Ishikawa (cell line): ENCODE results near the gene PPDPF.

ENCODE experiments used
- CEBPB ChIP-seq: IDR thresholded peaks from 2 replicates; pipeline ENCODE4 v1.6.1; 2012
- CREB1 ChIP-seq: IDR thresholded peaks from 2 replicates; pipeline ENCODE4 v1.6.1; 2012; ENCODE audit warnings: low read depth
- EGR1 ChIP-seq: IDR thresholded peaks from 2 replicates; pipeline ENCODE4 v1.6.1; 2012
- EP300 ChIP-seq: IDR thresholded peaks from 2 replicates; pipeline ENCODE4 v1.6.1; 2012; ENCODE audit warnings: borderline replicate concordance
- FOXM1 ChIP-seq: IDR thresholded peaks from 2 replicates; pipeline ENCODE4 v1.6.1; 2012; ENCODE audit warnings: low read depth, borderline replicate concordance
- NFIC ChIP-seq: IDR thresholded peaks from 2 replicates; pipeline ENCODE4 v1.6.1; 2012
- RAD21 ChIP-seq: IDR thresholded peaks from 2 replicates; pipeline ENCODE4 v1.6.1; 2012; ENCODE audit warnings: low read depth
- TAF1 ChIP-seq: IDR thresholded peaks from 2 replicates; pipeline ENCODE4 v1.6.1; 2012; ENCODE audit warnings: low read depth, mild to moderate bottlenecking
- TCF12 ChIP-seq: IDR thresholded peaks from 2 replicates; pipeline ENCODE4 v1.6.1; 2012; ENCODE audit warnings: low read depth
- TEAD4 ChIP-seq: IDR thresholded peaks from 2 replicates; pipeline ENCODE4 v1.6.1; 2012
- YY1 ChIP-seq: IDR thresholded peaks from 2 replicates; pipeline ENCODE4 v1.6.1; 2012; ENCODE audit warnings: low read depth
- ZBTB7A ChIP-seq: IDR thresholded peaks from 2 replicates; pipeline ENCODE4 v1.6.1; 2012; ENCODE audit warnings: low read depth
- TF ChIP-seq, protein P1 (sequence below): IDR thresholded peaks from 2 replicates; pipeline ENCODE4 v1.6.1; 2012
- TF ChIP-seq, protein P2 (sequence below): IDR thresholded peaks from 2 replicates; pipeline ENCODE4 v1.6.1; 2012
- TF ChIP-seq, protein P3 (sequence below): IDR thresholded peaks from 2 replicates; pipeline ENCODE4 v1.6.1; 2012; ENCODE audit warnings: low read depth, mild to moderate bottlenecking

The PPDPF gene

DNA sequence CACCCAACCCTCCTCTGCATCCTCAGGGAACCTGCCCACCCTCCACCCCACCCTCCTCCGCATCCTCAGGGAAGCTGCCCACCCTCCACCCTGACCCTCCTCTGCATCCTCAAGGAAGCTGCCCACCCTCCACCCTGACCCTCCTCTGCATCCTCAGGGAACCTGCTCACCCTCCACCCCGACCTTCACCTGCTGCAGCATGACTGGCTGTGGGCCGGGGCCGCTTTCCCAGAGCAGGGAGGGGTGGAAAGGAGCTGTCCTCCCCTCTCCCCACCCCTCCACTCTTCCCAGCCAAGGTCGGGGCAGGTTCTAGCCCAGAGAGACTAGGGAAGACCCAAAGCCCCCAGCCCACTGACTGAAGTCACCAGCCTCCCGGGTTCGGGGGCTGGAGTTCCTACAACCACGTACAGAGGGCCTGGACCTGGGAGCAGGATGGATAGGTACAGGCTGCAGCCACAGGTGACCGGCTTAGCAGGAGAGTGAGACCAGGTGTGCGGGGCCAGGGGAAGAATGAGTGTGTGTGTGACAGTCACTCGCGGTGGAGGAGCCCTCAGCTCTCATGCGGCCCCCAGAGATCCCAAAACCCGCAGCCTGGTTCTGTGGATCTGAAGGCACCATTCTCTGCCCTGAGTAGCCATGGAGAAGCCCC, 33.3 kb upstream of the PPDPF start:
- TF ChIP-seq, protein P1, sequence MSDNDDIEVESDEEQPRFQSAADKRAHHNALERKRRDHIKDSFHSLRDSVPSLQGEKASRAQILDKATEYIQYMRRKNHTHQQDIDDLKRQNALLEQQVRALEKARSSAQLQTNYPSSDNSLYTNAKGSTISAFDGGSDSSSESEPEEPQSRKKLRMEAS = no peak
- TF ChIP-seq TEAD4 (no peak), CREB1 (no peak)

DNA sequence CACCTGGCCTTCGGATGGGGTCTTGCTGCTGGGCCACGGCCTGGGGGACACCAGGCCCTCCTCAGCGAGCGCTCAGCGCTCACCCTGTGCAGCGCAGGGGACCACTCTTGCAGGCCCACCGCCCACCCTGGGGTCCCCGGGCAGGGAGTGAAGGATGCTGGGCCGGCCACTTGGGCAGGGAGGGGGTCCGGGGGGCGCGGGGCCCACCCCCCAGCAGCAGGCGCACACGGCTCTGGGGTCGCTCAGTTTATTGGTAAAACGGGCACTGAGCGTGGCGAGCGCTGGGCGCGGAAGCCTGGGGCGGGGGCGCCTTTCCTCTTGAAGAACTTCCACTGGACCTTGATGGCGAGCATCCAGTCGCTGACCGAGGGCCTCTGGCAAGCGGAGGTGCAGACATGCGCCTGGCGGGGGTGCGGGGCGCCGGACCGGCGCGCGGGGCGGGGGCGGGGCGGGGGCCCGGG, 32.8 kb upstream of the PPDPF start:
- TF ChIP-seq ZBTB7A (no peak), EGR1 (no peak), NFIC (no peak), EP300 (no peak), TEAD4 (no peak), CEBPB (no peak), CREB1 (no peak)
- TF ChIP-seq, protein P2, sequence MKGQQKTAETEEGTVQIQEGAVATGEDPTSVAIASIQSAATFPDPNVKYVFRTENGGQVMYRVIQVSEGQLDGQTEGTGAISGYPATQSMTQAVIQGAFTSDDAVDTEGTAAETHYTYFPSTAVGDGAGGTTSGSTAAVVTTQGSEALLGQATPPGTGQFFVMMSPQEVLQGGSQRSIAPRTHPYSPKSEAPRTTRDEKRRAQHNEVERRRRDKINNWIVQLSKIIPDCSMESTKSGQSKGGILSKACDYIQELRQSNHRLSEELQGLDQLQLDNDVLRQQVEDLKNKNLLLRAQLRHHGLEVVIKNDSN = no peak

DNA sequence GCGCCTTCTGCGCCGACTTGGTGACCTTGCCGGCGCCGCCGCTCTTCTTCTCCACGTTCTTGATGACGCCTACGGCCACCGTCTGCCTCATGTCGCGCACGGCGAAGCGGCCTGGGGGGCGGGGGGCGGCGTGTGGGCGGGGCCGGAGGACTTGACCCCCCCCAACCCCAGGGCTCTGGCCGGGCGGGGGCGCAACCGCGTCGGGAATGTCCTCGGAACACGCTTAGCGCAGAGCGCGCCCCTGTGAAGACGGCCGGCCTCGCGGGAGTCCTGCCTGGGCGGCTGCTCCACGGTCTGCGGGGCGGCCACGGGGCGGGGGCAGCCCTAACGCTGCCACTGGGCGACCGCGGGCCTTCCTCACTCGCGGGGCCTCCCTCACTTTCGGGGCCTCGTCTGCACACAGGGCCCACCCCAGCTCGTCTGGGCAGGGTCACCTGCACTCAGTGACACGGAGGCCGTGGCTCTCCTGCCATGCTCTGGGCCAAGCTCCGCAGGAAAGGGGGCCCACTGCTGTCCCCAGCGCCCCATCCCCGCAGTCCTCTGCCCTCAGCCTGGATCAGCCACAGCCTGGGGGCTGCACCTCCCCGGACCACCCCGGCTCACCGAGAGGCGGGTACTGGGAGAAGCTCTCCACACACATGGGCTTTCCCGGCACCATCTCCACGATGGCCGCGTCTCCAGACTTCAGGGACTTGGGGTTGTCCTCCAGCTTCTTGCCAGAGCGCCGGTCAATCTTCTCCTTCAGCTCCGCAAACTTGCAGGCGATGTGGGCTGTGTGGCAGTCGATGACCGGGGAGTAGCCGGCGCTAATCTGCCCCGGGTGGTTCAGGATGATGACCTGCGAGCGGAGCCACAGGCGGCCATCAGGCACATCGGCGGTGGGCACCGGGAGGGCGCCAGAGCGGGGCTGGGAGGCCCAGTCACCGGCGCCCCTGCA, 32.0 kb upstream of the PPDPF start:
- TF ChIP-seq, protein P3, sequence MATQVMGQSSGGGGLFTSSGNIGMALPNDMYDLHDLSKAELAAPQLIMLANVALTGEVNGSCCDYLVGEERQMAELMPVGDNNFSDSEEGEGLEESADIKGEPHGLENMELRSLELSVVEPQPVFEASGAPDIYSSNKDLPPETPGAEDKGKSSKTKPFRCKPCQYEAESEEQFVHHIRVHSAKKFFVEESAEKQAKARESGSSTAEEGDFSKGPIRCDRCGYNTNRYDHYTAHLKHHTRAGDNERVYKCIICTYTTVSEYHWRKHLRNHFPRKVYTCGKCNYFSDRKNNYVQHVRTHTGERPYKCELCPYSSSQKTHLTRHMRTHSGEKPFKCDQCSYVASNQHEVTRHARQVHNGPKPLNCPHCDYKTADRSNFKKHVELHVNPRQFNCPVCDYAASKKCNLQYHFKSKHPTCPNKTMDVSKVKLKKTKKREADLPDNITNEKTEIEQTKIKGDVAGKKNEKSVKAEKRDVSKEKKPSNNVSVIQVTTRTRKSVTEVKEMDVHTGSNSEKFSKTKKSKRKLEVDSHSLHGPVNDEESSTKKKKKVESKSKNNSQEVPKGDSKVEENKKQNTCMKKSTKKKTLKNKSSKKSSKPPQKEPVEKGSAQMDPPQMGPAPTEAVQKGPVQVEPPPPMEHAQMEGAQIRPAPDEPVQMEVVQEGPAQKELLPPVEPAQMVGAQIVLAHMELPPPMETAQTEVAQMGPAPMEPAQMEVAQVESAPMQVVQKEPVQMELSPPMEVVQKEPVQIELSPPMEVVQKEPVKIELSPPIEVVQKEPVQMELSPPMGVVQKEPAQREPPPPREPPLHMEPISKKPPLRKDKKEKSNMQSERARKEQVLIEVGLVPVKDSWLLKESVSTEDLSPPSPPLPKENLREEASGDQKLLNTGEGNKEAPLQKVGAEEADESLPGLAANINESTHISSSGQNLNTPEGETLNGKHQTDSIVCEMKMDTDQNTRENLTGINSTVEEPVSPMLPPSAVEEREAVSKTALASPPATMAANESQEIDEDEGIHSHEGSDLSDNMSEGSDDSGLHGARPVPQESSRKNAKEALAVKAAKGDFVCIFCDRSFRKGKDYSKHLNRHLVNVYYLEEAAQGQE = no peak
- TF ChIP-seq FOXM1 (no peak), CREB1 (no peak)
- TF ChIP-seq, protein P2 = no peak

DNA sequence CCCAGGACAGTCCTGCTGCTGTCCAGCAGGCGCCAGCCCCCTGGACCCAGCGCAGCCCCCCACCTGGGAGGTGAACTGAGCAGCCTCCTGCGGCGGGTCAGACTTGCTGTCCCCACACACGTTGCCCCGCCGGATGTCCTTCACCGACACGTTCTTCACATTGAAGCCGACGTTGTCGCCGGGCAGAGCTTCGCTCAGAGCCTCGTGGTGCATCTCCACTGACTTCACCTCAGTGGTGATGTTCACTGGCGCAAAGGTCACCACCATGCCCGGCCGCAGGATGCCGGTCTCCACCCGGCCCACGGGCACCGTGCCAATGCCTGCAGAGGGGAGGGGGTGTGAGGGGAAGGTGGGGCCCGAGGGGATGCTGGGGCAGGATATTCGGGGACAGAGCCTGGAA, 30.1 kb upstream of the PPDPF start:
- TF ChIP-seq EGR1 = no peak
- no peak for TF ChIP-seq CEBPB
- no peak for TF ChIP-seq NFIC

DNA sequence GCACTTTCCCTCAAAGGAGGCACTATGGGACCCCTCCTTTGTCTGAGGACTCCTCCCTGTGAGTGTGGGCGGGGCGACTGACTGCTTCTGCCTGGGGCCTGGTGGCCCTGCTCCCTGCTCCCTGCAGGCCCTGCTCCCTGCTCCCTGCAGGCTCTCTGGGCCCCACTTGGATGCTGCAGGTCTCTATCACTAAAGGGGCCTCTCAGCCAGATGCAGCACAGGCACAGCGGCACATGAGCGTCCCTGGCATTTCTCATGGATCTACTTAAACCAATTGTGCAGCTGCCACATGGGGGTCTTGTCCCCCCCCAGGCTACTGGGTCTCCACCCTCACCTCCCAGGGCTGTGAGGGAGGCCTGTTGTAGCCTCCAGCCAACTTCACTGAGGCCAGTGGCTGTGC, 29.5 kb upstream of the PPDPF start:
- TF ChIP-seq, protein P2 = no peak
- TF ChIP-seq CREB1 (no peak), EP300 (no peak), TCF12 (no peak), EGR1 (no peak), FOXM1 (no peak), ZBTB7A (no peak), RAD21 (no peak), CEBPB (no peak), YY1 (no peak), TAF1 (no peak), TEAD4 (no peak), NFIC (no peak)
- TF ChIP-seq, protein P1 = no peak
- TF ChIP-seq, protein P3 = no peak

DNA sequence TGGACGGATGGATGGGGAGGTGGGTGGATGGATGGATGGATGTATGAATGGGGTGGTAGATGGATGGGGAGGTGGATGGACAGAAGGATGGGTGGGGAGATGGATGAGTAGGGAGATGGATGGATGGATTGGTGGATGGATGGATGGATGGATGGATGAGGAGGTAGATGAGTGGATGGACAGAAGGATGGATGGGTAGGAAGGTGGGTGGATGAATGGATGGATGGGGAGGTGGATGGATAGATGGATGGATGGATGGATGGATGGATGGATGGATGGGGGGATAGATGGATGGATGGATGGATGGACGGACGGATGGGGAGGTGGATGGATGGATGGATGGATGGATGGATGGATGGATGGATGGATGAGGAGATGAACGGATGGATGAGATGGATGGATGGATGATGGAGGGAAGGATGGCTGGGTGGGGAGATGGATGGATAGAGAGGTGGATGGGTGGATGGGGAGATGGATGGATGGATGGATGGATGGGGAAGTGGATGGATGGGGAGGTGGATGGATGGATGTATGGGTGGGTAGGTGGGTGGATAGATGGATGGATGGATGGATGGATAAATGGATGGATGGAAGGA, 28.8 kb upstream of the PPDPF start:
- TF ChIP-seq EP300 = no peak
- no peak for TF ChIP-seq NFIC
- TF ChIP-seq CEBPB = no peak
- TF ChIP-seq, protein P2 = no peak
- TF ChIP-seq TCF12 = no peak
- TF ChIP-seq EGR1 = no peak
- no peak for TF ChIP-seq RAD21
- TF ChIP-seq, protein P3 = no peak
- TF ChIP-seq CREB1 = no peak
- TF ChIP-seq YY1 = no peak
